ENCODE measurements around the gene S100A9.

The S100A9 gene

DNA sequence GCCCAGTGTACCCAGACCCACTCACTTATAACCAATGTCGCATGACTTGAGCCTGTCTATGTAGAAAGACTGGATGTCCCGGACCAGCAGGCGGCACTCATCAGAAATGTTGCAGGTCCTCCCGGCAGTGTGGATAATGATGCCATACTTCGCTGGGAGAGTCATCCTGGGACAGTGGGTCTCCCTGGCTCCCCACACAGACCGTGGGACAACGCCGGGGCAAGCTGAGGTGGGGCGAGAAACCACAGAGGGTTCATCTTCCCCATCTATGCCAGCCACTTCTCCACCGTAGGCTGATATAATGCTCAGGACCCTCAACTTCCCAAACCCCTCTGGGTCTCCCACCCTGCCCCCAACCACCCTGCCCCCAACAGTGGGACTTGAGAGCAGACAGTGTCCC, 17.3 kb upstream of the S100A9 start:
- no peak for TF ChIP-seq CTCF (IDR thresholded peaks at IDR 0.05; ENCODE audit: extremely low read depth, insufficient read depth, missing control alignments)
- DNase-seq (ENCODE audit: low spot score): no peak
- in situ Hi-C loops (cut with MboI; ENCODE audit: low pct_unique_long_range_greater_than_20kb, low sequenced_read_pairs, unreplicated experiment): no loop called here

- no peak for DNase-seq (ENCODE audit: low spot score)
- in situ Hi-C loops (cut with MboI; ENCODE audit: low pct_unique_long_range_greater_than_20kb, low sequenced_read_pairs, unreplicated experiment): no loop called here
- no peak for TF ChIP-seq CTCF (IDR thresholded peaks at IDR 0.05; ENCODE audit: extremely low read depth, insufficient read depth, missing control alignments)
Observed at GRCh38 chr1:153341431-153341934, 16.2 kb upstream of the S100A9 start.

- DNase-seq (ENCODE audit: low spot score): no peak
- no peak for TF ChIP-seq CTCF (IDR thresholded peaks at IDR 0.05; ENCODE audit: extremely low read depth, insufficient read depth, missing control alignments)
- in situ Hi-C loops (cut with MboI; ENCODE audit: low pct_unique_long_range_greater_than_20kb, low sequenced_read_pairs, unreplicated experiment): no loop called here
Observed at GRCh38 chr1:153342178-153342577, 15.5 kb upstream of the S100A9 start.

- in situ Hi-C loops (cut with MboI; ENCODE audit: low pct_unique_long_range_greater_than_20kb, low sequenced_read_pairs, unreplicated experiment): no loop called here
- TF ChIP-seq CTCF (IDR thresholded peaks at IDR 0.05; ENCODE audit: extremely low read depth, insufficient read depth, missing control alignments): no peak
- no peak for DNase-seq (ENCODE audit: low spot score)
Observed at GRCh38 chr1:153343040-153343681, 14.5 kb upstream of the S100A9 start.

DNA sequence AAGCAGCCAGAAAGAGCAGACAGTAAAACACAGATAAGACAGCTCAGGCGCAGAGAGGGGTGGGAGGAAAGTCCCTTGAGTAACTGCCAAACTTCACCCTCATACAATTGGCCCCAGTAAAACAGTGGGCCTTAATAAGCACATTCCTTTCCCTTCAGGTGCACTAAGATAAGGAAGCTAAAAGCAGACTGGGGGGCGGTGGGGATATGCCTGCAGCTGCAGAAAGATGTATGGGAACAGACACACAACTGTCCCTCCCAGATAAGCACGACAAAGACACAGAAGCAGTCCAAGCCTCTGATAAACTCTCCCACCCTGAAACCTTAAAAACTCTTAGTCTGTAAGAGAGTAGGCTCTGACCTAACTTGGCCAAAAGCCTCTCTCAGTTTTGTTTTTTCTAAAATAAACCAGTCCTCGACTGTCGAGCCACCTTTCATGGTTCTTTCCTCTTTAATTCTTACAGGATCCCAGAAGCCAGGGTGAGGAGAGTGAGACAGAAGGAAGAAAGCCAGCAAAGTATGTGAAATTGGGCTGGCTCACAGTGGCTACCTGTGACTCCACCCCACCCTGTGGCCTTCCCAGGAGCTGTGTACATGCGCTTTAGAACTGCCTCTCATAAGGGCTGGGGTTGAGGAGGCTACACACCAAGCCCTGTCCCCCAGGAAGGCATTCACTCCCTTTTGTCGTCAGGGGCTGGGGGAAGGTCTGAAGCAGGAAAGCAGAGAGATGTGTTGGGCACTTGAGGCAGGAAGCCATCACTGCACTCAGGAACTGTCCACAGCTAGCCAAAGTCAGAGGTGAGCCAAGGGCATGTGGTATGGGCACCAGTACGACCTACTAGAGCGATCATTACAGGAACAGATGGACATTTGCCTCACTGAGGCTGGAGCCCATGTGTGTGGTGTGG, 13.6 kb upstream of the S100A9 start:
- in situ Hi-C loops (cut with MboI; ENCODE audit: low pct_unique_long_range_greater_than_20kb, low sequenced_read_pairs, unreplicated experiment): no loop called here
- DNase-seq (ENCODE audit: low spot score): no peak
- no peak for TF ChIP-seq CTCF (IDR thresholded peaks at IDR 0.05; ENCODE audit: extremely low read depth, insufficient read depth, missing control alignments)

- no peak for TF ChIP-seq CTCF (IDR thresholded peaks at IDR 0.05; ENCODE audit: extremely low read depth, insufficient read depth, missing control alignments)
- in situ Hi-C loops (cut with MboI; ENCODE audit: low pct_unique_long_range_greater_than_20kb, low sequenced_read_pairs, unreplicated experiment): no loop called here
- DNase-seq (ENCODE audit: low spot score): no peak
Observed at GRCh38 chr1:153344718-153345025, 13.0 kb upstream of the S100A9 start.
